ENCODE data around the gene BIRC2.
"Not testable (repeated sequence)": the region's sequence is repeated elsewhere in the genome, so short reads cannot be mapped to it uniquely, and the experiment has no call there.

The BIRC2 gene

GRCh38 chr11:102367364-102367763, 20.4 kb downstream of the BIRC2 start:
- no peak overlapping the region for H3K27ac ChIP-seq
- no peak for DNase-seq (ENCODE audit: low read depth, low spot score)

GRCh38 chr11:102368472-102368871, 21.5 kb downstream of the BIRC2 start:
- no peak for DNase-seq (ENCODE audit: low read depth, low spot score)
- H3K27ac ChIP-seq, result no peak overlapping the region

- not testable (repeated sequence) for H3K27ac ChIP-seq; DNase-seq (ENCODE audit: low read depth, low spot score)
Observed at GRCh38 chr11:102374633-102375424, 27.8 kb downstream of the BIRC2 start.

- H3K27ac ChIP-seq, result no peak overlapping the region
- no peak for DNase-seq (ENCODE audit: low read depth, low spot score)
Observed at GRCh38 chr11:102375720-102376399, 28.8 kb downstream of the BIRC2 start.

- no peak for DNase-seq (ENCODE audit: low read depth, low spot score)
- no peak overlapping the region for H3K27ac ChIP-seq
Observed at GRCh38 chr11:102377891-102378290, 30.9 kb downstream of the BIRC2 start.

GRCh38 chr11:102378818-102379217, 31.8 kb downstream of the BIRC2 start:
- no peak for DNase-seq (ENCODE audit: low read depth, low spot score)
- no peak overlapping the region for H3K27ac ChIP-seq

GRCh38 chr11:102382384-102382783, 35.4 kb downstream of the BIRC2 start:
- DNase-seq (ENCODE audit: low read depth, low spot score), result no peak
- H3K27ac ChIP-seq, result no peak overlapping the region

- DNase-seq (ENCODE audit: low read depth, low spot score), result no peak
Observed at GRCh38 chr11:102383839-102384238, 36.8 kb downstream of the BIRC2 start.

GRCh38 chr11:102384419-102385079, 37.5 kb downstream of the BIRC2 start:
- no peak for DNase-seq (ENCODE audit: low read depth, low spot score)
- H3K27ac ChIP-seq, result no peak overlapping the region

More at GRCh38 chr11:102383839-102384238, 36.8 kb downstream of the BIRC2 start:
- no peak overlapping the region for H3K27ac ChIP-seq

- H3K27ac ChIP-seq, result no peak overlapping the region
- DNase-seq (ENCODE audit: low read depth, low spot score), result no peak
Observed at GRCh38 chr11:102385085-102386007, 38.3 kb downstream of the BIRC2 start.

GRCh38 chr11:102386136-102386734, 39.2 kb downstream of the BIRC2 start:
- no peak overlapping the region for H3K27ac ChIP-seq
- DNase-seq (ENCODE audit: low read depth, low spot score), result no peak

- H3K27ac ChIP-seq, result no peak overlapping the region
- DNase-seq (ENCODE audit: low read depth, low spot score), result no peak
Observed at GRCh38 chr11:102387043-102387781, 40.2 kb downstream of the BIRC2 start.

GRCh38 chr11:102389253-102389652, 42.2 kb downstream of the BIRC2 start:
- no peak overlapping the region for H3K27ac ChIP-seq
- no peak for DNase-seq (ENCODE audit: low read depth, low spot score)

GRCh38 chr11:102390667-102391465, 43.9 kb downstream of the BIRC2 start:
- H3K27ac ChIP-seq, result no peak overlapping the region
- DNase-seq (ENCODE audit: low read depth, low spot score), result no peak

- no peak overlapping the region for H3K27ac ChIP-seq
- DNase-seq (ENCODE audit: low read depth, low spot score), result no peak
Observed at GRCh38 chr11:102391549-102392237, 44.7 kb downstream of the BIRC2 start.

GRCh38 chr11:102393272-102393730, 46.3 kb downstream of the BIRC2 start:
- DNase-seq (ENCODE audit: low read depth, low spot score), result no peak
- no peak overlapping the region for H3K27ac ChIP-seq

- no peak for DNase-seq (ENCODE audit: low read depth, low spot score)
Observed at GRCh38 chr11:102395720-102396393, 48.8 kb downstream of the BIRC2 start.

More at GRCh38 chr11:102395720-102396393, 48.8 kb downstream of the BIRC2 start:
- H3K27ac ChIP-seq, result no peak overlapping the region
